Measurements from ENCODE around the gene RNF225.

RNF225 gene

GRCh38 chr19:58388175-58388526 lies 7.3 kb upstream of the RNF225 start:
- Mint-ChIP-seq H3K4me3 (peak overlapping the region; percentile 96), H3K9me3 (no peaks in the 10 kb centered on the region), H3K27ac (peak overlapping the region; percentile 96), H3K27me3 (no peaks in the 10 kb centered on the region), H3K36me3 (ENCODE audit: low read depth) (peaks cover 66% of the 10 kb centered on the region), H3K4me1 (ENCODE audit: low read depth) (peaks cover 36% of the 10 kb centered on the region)
- intact Hi-C loops (cut with micrococcal nuclease), result no loop called here

DNA sequence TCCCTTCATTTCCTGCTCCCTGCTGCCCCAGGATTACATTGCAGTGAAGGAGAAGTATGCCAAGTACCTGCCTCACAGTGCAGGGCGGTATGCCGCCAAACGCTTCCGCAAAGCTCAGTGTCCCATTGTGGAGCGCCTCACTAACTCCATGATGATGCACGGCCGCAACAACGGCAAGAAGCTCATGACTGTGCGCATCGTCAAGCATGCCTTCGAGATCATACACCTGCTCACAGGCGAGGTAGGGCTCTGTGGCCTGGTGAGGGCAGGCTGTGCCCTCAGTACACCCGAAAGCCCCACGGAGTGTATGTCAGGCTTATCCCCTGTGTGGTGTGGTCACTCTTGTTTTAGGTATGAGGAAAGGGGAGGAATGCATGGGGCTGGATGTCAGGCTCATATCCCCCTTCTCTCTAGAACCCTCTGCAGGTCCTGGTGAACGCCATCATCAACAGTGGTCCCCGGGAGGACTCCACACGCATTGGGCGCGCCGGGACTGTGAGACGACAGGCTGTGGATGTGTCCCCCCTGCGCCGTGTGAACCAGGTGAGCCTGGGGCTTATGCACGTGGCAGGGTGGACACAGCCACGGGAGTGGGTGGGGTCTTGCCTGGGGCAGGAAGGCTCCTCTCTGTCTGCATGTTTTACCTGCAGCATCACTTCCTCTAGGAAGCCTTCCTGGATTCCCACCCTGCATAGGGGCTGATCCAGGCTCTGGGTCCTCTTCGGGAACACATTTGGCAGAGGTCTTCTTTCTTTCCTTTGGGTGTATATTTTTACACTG lies 2.3 kb upstream of the RNF225 start:
- Mint-ChIP-seq H3K27ac (no peak overlapping the region), H3K4me3 (no peak overlapping the region), H3K4me1 (ENCODE audit: low read depth) (peaks cover 42% of the 10 kb centered on the region), H3K9me3 (no peaks in the 10 kb centered on the region), H3K36me3 (ENCODE audit: low read depth) (peaks cover 78% of the 10 kb centered on the region), H3K27me3 (peaks cover 42% of the 10 kb centered on the region)
- intact Hi-C loops (cut with micrococcal nuclease), result no loop called here

DNA sequence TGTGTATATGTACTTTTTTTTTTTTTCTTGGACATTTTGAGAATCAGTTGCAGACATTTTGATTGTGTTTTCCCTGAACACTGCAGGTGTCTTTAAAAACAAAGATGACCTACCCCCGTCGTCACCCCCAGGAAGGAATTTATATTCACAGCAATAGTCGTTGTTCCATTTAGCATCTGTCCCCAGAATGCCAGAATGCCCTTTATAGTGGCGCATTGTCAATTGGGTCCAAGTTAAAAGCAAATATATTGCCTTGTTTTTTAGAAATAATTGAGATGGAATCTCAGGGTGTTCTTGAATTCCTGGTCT lies 1.8 kb upstream of the RNF225 start:
- no peaks in the 10 kb centered on the region for H3K9me3 Mint-ChIP-seq
- no peak overlapping the region for H3K27ac Mint-ChIP-seq
- peaks cover 45% of the 10 kb centered on the region for H3K27me3 Mint-ChIP-seq
- H3K4me3 Mint-ChIP-seq, result no peak overlapping the region
- intact Hi-C loops (cut with micrococcal nuclease), result no loop called here
- peaks cover 38% of the 10 kb centered on the region for H3K4me1 Mint-ChIP-seq (ENCODE audit: low read depth)
- peaks cover 72% of the 10 kb centered on the region for H3K36me3 Mint-ChIP-seq (ENCODE audit: low read depth)

DNA sequence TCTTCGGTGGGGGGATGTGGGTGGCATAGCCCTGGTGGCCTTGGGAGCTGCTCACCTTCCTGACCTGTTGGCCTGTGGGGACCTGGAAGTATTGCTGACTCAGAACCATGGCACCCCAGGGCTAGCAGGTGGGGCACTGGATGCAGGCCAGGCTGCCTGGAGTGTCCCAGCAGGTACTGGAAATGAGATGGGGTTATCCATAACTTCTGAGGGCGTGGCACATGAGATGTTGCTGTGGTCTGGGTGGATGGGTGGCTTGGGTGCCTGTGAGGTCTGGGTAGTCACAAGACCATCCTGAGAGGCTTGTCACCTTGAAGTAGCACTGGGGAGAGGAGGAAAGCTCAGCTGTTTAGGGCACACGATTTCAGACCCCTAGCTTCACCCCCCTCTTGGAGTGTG lies 636 bp upstream of the RNF225 start:
- H3K4me1 Mint-ChIP-seq (ENCODE audit: low read depth), result peaks cover 32% of the 10 kb centered on the region
- peaks cover 52% of the 10 kb centered on the region for H3K27me3 Mint-ChIP-seq
- no peaks in the 10 kb centered on the region for H3K9me3 Mint-ChIP-seq
- H3K4me3 Mint-ChIP-seq, result no peak overlapping the region
- no peak overlapping the region for H3K27ac Mint-ChIP-seq
- H3K36me3 Mint-ChIP-seq (ENCODE audit: low read depth), result peaks cover 61% of the 10 kb centered on the region
- intact Hi-C loops (cut with micrococcal nuclease), result no loop called here

GRCh38 chr19:58395979-58396627 lies 647 bp downstream of the RNF225 start:
- intact Hi-C loops (cut with micrococcal nuclease), result no loop called here
- Mint-ChIP-seq H3K4me1 (ENCODE audit: low read depth) (peaks cover 36% of the 10 kb centered on the region), H3K27ac (no peak overlapping the region), H3K4me3 (no peak overlapping the region), H3K36me3 (ENCODE audit: low read depth) (peaks cover 49% of the 10 kb centered on the region), H3K9me3 (no peaks in the 10 kb centered on the region), H3K27me3 (peaks cover 56% of the 10 kb centered on the region)

DNA sequence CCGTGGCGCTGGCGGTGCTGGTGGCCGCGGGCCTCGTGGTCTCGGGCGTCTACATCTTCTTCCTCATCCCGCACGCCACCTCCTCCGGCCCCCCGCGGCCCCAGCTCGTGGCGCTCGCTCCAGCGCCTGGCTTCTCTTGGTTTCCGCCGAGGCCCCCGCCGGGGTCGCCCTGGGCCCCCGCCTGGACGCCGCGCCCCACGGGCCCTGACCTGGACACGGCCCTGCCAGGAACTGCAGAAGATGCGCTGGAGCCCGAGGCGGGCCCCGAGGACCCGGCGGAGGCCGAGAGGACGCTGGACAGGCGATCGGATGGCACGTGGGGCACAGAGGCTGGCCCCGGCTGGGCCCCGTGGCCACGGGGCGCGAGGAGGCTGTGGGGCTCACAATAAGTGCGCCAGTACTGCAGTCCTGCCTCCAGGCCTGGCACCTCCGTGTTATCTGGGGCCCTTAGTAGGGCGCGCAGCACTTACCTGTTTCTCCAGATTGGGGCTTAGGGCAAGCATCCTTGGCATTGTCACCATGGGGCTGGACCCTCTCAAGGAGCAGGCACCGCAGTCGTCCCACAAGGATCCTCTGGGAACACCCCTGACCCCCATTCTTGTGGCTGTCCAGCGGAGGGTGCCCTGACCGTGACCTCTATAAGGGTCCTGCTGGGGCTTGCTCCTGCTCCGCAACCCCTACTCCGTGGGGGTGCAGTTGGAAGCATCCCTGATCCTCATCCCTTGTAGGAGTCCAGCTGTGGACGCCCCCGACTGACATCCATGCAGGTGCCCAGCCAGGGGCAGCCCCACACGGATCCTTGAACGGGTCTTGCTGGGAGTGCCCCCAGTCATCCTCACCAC lies 1.5 kb downstream of the RNF225 start:
- Mint-ChIP-seq H3K4me1 (ENCODE audit: low read depth) (peaks cover 41% of the 10 kb centered on the region), H3K27ac (no peak overlapping the region), H3K9me3 (no peaks in the 10 kb centered on the region), H3K4me3 (no peak overlapping the region), H3K27me3 (peaks cover 56% of the 10 kb centered on the region), H3K36me3 (ENCODE audit: low read depth) (peaks cover 46% of the 10 kb centered on the region)
- intact Hi-C loops (cut with micrococcal nuclease), result no loop called here

GRCh38 chr19:58397533-58398037 lies 2.1 kb downstream of the RNF225 start:
- Mint-ChIP-seq H3K27ac (no peak overlapping the region), H3K9me3 (no peaks in the 10 kb centered on the region), H3K36me3 (ENCODE audit: low read depth) (peaks cover 39% of the 10 kb centered on the region), H3K27me3 (peaks cover 56% of the 10 kb centered on the region), H3K4me3 (no peak overlapping the region), H3K4me1 (ENCODE audit: low read depth) (peaks cover 41% of the 10 kb centered on the region)
- intact Hi-C loops (cut with micrococcal nuclease), result no loop called here

DNA sequence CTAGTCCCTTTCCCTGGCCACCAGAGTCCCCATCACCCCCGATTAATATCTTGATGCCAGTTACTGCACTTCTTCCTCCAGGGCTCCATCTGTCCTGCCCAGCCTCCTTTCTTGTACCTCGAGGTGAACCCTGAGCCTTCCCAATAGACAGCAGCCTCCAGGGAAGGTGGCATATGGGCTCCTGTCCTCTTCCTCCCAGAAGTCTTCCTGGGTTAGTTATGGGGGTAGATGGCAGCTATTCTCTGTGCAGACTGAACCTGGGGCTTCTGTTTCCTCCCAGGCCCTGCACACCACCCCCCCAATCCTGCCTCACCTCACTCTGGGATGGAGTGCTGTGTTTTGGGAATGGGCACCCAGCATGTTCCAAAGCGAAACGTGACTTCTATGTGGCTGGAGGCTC lies 2.6 kb downstream of the RNF225 start:
- Mint-ChIP-seq H3K36me3 (ENCODE audit: low read depth) (peaks cover 34% of the 10 kb centered on the region), H3K4me1 (ENCODE audit: low read depth) (peaks cover 41% of the 10 kb centered on the region), H3K9me3 (no peaks in the 10 kb centered on the region), H3K4me3 (no peak overlapping the region), H3K27me3 (peaks cover 56% of the 10 kb centered on the region), H3K27ac (no peak overlapping the region)
- intact Hi-C loops (cut with micrococcal nuclease), result no loop called here

DNA sequence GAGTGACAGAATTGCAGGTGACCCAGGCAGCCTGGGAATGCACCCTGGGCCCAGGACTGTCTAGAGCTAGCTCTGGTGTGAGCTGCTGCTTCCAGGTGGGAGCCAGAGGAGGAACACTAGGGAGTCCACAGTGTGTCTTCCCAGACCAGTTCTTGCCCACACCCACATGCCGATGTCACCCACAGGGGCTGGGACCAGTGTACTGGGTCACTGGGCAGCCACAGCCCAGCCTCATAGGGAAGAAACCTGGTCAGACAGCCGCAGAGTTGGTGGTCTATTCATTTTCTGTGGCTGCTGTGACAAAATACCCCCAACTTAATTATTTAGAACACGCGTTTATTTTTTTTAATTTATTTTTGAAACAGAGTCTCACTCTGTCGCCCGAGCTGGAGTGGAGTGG lies 3.1 kb downstream of the RNF225 start:
- H3K36me3 Mint-ChIP-seq (ENCODE audit: low read depth), result peaks cover 29% of the 10 kb centered on the region
- H3K27ac Mint-ChIP-seq, result no peak overlapping the region
- H3K27me3 Mint-ChIP-seq, result peaks cover 54% of the 10 kb centered on the region
- H3K9me3 Mint-ChIP-seq, result no peaks in the 10 kb centered on the region
- H3K4me1 Mint-ChIP-seq (ENCODE audit: low read depth), result peaks cover 41% of the 10 kb centered on the region
- no peak overlapping the region for H3K4me3 Mint-ChIP-seq
- intact Hi-C loops (cut with micrococcal nuclease), result no loop called here

DNA sequence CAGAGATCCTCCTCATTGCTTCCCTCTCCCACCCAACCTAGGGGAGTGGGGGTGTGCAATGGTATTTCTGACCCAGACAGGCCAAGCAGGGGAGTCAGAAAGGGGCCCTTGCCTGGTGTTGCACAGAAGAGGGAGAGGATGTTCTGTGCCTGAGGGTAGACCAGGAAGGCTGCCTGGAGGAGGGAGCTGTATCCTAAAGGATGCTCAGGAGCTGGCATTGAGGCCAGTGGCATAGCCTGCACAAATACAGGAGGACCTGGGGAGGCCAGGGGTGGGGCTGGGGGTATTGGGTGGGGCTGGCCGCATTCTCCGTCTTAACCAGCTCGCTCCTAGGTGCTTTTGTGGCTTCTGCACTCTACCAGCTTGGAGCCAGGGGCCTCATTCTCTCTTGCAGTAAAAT lies 4.4 kb downstream of the RNF225 start:
- Mint-ChIP-seq H3K27ac (no peak overlapping the region), H3K4me1 (ENCODE audit: low read depth) (peaks cover 40% of the 10 kb centered on the region), H3K36me3 (ENCODE audit: low read depth) (peaks cover 16% of the 10 kb centered on the region), H3K27me3 (peaks cover 44% of the 10 kb centered on the region), H3K9me3 (no peaks in the 10 kb centered on the region), H3K4me3 (no peak overlapping the region)
- intact Hi-C loops (cut with micrococcal nuclease), result loop anchor here (2.0 to 10.0 kb wide), 2 partner anchors 37 to 55 kb away; partner anchors contain the start of gene ZNF497

DNA sequence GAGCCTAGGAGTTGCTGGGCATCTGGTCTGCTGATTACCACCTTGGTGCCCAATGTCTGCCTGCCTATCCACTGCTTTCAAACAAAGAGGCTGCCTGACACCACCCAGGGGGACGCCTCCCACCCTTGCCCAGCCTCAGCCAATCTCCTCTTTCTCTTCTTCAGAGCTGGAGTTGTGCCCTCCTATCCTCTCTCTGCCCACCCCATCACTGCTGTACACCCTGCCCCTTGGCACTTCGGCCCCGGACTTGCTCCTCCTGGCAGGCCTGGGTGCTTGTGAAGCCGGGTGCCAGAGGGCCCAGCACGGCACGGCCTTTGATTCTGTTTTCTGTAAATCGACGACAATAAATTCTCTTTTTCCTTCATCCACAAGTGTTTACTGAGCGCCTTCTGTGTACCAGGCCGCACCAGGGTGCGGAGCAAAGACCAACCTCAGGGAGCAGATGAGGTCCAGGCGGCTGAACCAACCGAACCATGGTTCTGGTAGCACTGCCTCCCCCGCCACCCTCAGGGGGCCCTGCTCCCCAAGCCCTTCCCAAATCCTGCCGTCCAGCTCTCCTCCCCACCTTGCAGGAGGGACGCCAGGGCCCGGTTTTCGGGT lies 5.0 kb downstream of the RNF225 start:
- Mint-ChIP-seq H3K4me3 (peak overlapping the region; percentile 85), H3K9me3 (no peaks in the 10 kb centered on the region), H3K36me3 (ENCODE audit: low read depth) (peaks cover 11% of the 10 kb centered on the region), H3K4me1 (ENCODE audit: low read depth) (peaks cover 36% of the 10 kb centered on the region), H3K27me3 (peaks cover 39% of the 10 kb centered on the region), H3K27ac (peak overlapping the region; percentile 80)
- intact Hi-C loops (cut with micrococcal nuclease), result loop anchor here (2.0 to 10.0 kb wide), 2 partner anchors 38 to 56 kb away; partner anchors contain the start of gene ZNF497

DNA sequence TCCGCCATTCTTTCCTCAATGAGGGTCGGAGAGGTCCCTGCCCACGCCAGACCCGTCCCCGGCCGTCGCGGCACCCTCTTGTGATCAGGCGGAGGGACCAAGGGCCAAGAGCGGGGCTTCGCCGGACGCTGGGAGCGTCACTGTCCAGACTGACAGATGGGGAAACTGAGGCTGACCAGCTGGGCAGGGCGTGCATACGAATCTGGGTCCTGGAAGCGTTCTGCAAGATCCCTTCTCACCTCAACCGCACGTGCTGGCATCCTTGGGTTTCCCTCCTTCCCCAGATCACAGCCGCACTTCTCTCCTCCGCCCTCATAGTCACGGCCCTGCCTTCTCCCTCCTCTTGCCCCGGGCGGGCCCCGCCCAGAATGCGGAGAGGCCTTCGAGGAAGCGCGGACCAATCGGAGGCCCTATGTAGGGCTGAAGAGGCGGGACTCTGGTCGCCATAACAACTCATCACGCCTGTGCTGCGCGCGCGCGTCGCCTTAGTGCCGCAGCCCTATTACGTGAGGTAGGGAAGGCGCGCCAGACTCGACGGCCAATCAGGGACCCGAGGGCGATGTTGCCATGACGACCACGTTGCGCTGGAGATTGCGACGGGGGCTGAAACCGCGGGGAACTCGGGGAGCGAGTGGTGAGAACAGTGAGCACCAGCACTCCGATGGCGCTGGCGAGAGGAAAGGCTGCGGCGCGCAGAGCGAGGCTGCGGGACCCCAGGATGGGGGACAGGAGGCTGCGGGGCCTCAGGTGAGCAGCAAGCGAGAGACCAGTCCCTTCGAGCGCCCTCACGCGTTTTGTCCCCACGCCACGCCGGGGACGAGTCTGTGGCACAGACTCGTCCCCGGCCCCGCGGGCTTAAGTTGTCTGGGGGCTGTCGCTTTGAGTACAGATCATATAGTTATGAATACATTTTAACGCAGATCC lies 5.7 kb downstream of the RNF225 start:
- Mint-ChIP-seq H3K36me3 (ENCODE audit: low read depth) (peaks cover 6% of the 10 kb centered on the region), H3K27me3 (peaks cover 31% of the 10 kb centered on the region), H3K4me3 (peak overlapping the region; percentile 85), H3K27ac (peak overlapping the region; percentile 80), H3K9me3 (no peaks in the 10 kb centered on the region), H3K4me1 (ENCODE audit: low read depth) (peaks cover 28% of the 10 kb centered on the region)
- intact Hi-C loops (cut with micrococcal nuclease), result loop anchor here (1.0 to 10.0 kb wide), 3 partner anchors 38 to 98 kb away; partner anchors contain the start of gene ZNF497

All from dendritic cell treated with granulocyte-macrophage colony-stimulating factor and Interleukin-4, amounts not matched to agents 40 ng/mL and 50 ng/mL, for 4 days (primary cell).